ENCODE measurements around the gene PANX1. TPM values are rescaled to one million over a fixed set of nuclear protein-coding genes. Genes with fewer than 3 reads are reported as not detected.
A peak's percentile ranks its signal among the peaks of the same experiment; 100 is the strongest.

The PANX1 gene
- total RNA-seq, 4 donors from 2014 or later = 16.7 to 77.6 (median 30.4) TPM

- no peak for TF ChIP-seq CTCF (IDR thresholded peaks at IDR 0.05)
- no peak for DNase-seq (ENCODE audit: low spot score)
- no peak for ATAC-seq (ENCODE audit: low FRiP score)
Measured at GRCh38 chr11:94129512-94130297, 1.1 kb downstream of the PANX1 start.

GRCh38 chr11:94130298-94131046, 1.8 kb downstream of the PANX1 start:
- peak; percentile 60 for DNase-seq (ENCODE audit: low spot score)
- no peak for TF ChIP-seq CTCF (IDR thresholded peaks at IDR 0.05)
- ATAC-seq (ENCODE audit: low FRiP score) = peak; percentile 31

GRCh38 chr11:94131047-94131717, 2.5 kb downstream of the PANX1 start:
- TF ChIP-seq CTCF (IDR thresholded peaks at IDR 0.05) = no peak
- ATAC-seq (ENCODE audit: low FRiP score) (no peak), DNase-seq (ENCODE audit: low spot score) (no peak)

GRCh38 chr11:94131718-94132115, 3.1 kb downstream of the PANX1 start:
- no peak for ATAC-seq (ENCODE audit: low FRiP score)
- TF ChIP-seq CTCF (IDR thresholded peaks at IDR 0.05) = no peak
- DNase-seq (ENCODE audit: low spot score) = no peak

- no peak for TF ChIP-seq CTCF (IDR thresholded peaks at IDR 0.05)
- DNase-seq (ENCODE audit: low spot score) = peak; percentile 40
- ATAC-seq (ENCODE audit: low FRiP score) = no peak
Measured at GRCh38 chr11:94132152-94132558, 3.5 kb downstream of the PANX1 start.

- TF ChIP-seq CTCF (IDR thresholded peaks at IDR 0.05) = no peak
- ATAC-seq (ENCODE audit: low FRiP score) (no peak), DNase-seq (ENCODE audit: low spot score) (no peak)
Measured at GRCh38 chr11:94132823-94133408, 4.3 kb downstream of the PANX1 start.

Measured in omental fat pad (tissue), 4 donors.